GM12878 (cell line): ENCODE data around the gene PLA2G15.

ENCODE experiments used
- NFYB ChIP-seq: IDR thresholded peaks from 2 replicates; pipeline ENCODE4 v1.6.1; 2011; ENCODE audit warnings: low read depth, mild to moderate bottlenecking, low read length, improper control_type of control experiment, moderate library complexity; ENCODE audit not compliant: insufficient read depth
- POLR2A ChIP-seq: IDR thresholded peaks from 2 replicates; pipeline ENCODE4 v1.6.1; 2011; ENCODE audit warnings: low read depth, mild to moderate bottlenecking, low read length
- TCF3 ChIP-seq: IDR thresholded peaks from 2 replicates; pipeline ENCODE4 v1.6.1; 2012; ENCODE audit warnings: low read depth, mild to moderate bottlenecking, low read length, borderline replicate concordance; ENCODE audit not compliant: insufficient read depth
- TF ChIP-seq, protein P1 (sequence below), 3 experiments: IDR thresholded peaks in 2 of 3; conservative IDR thresholded peaks in 1 of 3; 2 replicates each; pipeline ENCODE4 v1.5.1; 2011; ENCODE audit warnings: low read depth in 3 of 3, low read length in 3 of 3, mild to moderate bottlenecking in 3 of 3, control low read depth in 2 of 3, moderate library complexity in 2 of 3, inconsistent platforms in 1 of 3, mixed read lengths in 1 of 3; ENCODE audit not compliant: control insufficient read depth in 2 of 3, insufficient read depth in 1 of 3; ENCODE audit errors: extremely low read depth in 1 of 3

DNA sequence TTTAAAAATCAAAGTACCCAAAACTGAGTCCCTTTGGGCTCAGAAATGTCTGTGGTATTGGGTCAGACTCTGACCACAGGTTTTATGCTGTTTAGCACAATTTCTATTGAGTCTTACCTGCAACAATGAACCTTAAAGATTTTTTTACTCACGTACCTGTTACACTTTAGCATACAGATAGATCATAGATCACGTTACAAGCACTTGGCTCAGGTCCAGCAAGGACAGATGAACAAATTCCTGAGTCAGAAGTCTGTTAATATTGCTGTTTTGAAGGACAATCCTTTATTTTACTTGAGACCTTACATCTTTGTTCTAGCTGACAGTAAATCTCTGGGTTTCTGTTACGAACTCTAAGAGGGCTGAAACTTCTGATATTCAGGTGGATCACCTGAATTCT lies 52.7 kb downstream of the PLA2G15 start:
- TF ChIP-seq POLR2A (no peak), TCF3 (no peak), NFYB (no peak)
- TF ChIP-seq, protein P1, sequence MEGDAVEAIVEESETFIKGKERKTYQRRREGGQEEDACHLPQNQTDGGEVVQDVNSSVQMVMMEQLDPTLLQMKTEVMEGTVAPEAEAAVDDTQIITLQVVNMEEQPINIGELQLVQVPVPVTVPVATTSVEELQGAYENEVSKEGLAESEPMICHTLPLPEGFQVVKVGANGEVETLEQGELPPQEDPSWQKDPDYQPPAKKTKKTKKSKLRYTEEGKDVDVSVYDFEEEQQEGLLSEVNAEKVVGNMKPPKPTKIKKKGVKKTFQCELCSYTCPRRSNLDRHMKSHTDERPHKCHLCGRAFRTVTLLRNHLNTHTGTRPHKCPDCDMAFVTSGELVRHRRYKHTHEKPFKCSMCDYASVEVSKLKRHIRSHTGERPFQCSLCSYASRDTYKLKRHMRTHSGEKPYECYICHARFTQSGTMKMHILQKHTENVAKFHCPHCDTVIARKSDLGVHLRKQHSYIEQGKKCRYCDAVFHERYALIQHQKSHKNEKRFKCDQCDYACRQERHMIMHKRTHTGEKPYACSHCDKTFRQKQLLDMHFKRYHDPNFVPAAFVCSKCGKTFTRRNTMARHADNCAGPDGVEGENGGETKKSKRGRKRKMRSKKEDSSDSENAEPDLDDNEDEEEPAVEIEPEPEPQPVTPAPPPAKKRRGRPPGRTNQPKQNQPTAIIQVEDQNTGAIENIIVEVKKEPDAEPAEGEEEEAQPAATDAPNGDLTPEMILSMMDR (IDR thresholded peaks at IDR 0.05 in 2 of 3, conservative IDR thresholded peaks at IDR 0.05 in 1 of 3; ENCODE audit: control insufficient read depth in 2 of 3, extremely low read depth in 1 of 3, insufficient read depth in 1 of 3, low read depth in 3 of 3, low read length in 3 of 3), result no peak
